Endodermal cell (in vitro differentiated cells): ENCODE measurements around the gene CD300LF. TPM values are rescaled to one million over a fixed set of nuclear protein-coding genes. Genes with fewer than 3 reads are reported as not detected.

Experiments used
- DNase-seq: peaks from one replicate; pipeline ENCODE4 v3.0.0-alpha.2; 2017
- H3K27ac ChIP-seq: 2 replicates; pipeline ENCODE4 v1.5.1; 2013; ENCODE audit warnings: mild to moderate bottlenecking, low read depth, low read length, moderate library complexity
- H3K27me3 ChIP-seq: 2 replicates; pipeline ENCODE4 v1.6.1; 2013; ENCODE audit warnings: mild to moderate bottlenecking, low read length, moderate library complexity; ENCODE audit not compliant: insufficient read depth, control insufficient read depth, poor library complexity, severe bottlenecking
- H3K36me3 ChIP-seq: 2 replicates; pipeline ENCODE4 v1.7.0; 2013; ENCODE audit warnings: mild to moderate bottlenecking, low read length, moderate library complexity; ENCODE audit not compliant: control insufficient read depth, insufficient read depth
- H3K4me1 ChIP-seq: one replicate; pipeline ENCODE4 v1.7.0; 2013; ENCODE audit warnings: low read length; ENCODE audit not compliant: control insufficient read depth, insufficient read depth
- H3K4me3 ChIP-seq: 2 replicates; pipeline ENCODE4 v1.5.1; 2013; ENCODE audit warnings: mild to moderate bottlenecking, low read length, moderate library complexity
- H3K9ac ChIP-seq: 2 replicates; pipeline ENCODE4 v1.6.1; 2013; ENCODE audit warnings: mild to moderate bottlenecking, low read length, moderate library complexity; ENCODE audit not compliant: poor library complexity, severe bottlenecking; ENCODE audit errors: extremely low read depth
- H3K9me3 ChIP-seq: 2 replicates; pipeline ENCODE4 v1.6.1; 2013; ENCODE audit warnings: mild to moderate bottlenecking, low read length, moderate library complexity; ENCODE audit not compliant: control insufficient read depth
- H3K27ac Mint-ChIP-seq: 2 replicates; pipeline ENCODE4 v1.8.0; 2020; ENCODE audit warnings: mixed read lengths
- H3K27me3 Mint-ChIP-seq: 2 replicates; pipeline ENCODE4 v1.8.0; 2021; ENCODE audit warnings: mild to moderate bottlenecking, mixed read lengths; ENCODE audit not compliant: insufficient read depth
- H3K36me3 Mint-ChIP-seq: 2 replicates; pipeline ENCODE4 v1.8.0; 2020; ENCODE audit warnings: low read depth, mixed read lengths
- H3K4me1 Mint-ChIP-seq: 2 replicates; pipeline ENCODE4 v1.8.0; 2020; ENCODE audit warnings: mixed read lengths
- H3K4me3 Mint-ChIP-seq: 2 replicates; pipeline ENCODE4 v1.8.0; 2020; ENCODE audit warnings: mild to moderate bottlenecking, moderate library complexity, mixed read lengths
- H3K9me3 Mint-ChIP-seq: 2 replicates; pipeline ENCODE4 v1.8.0; 2020; ENCODE audit warnings: mild to moderate bottlenecking, mixed read lengths
- CTCF ChIP-seq: fragments of 200-600 bp; sonication (generic); conservative IDR thresholded peaks from 2 replicates; pipeline ENCODE4 v1.5.0; 2021; ENCODE audit warnings: antibody characterized with exemption, mild to moderate bottlenecking
- WGBS, 2 experiments: methylation state at CpG; one replicate each; pipeline versions ENCODE4 v1.1.5 to v1.1.7; 2013; ENCODE audit warnings: missing lambda C conversion rate in 2 of 2, mixed read lengths in 1 of 2; ENCODE audit not compliant: insufficient coverage in 1 of 2, insufficient read length in 1 of 2; 5-methylcytosine and 5-hydroxymethylcytosine counted together
- total RNA-seq, 2 donors: library from RNA; stranded (reverse); fragmentation: NEBNext Ultra II Directional in 1 of 2; extraction: Animal tissue kit (Norgen Biotek cat#: 25700) in 1 of 2; gene quantifications; 2 replicates in 1 of 2; 3 replicates in 1 of 2; pipeline ENCODE4 v1.2.1, GENCODE V29; 2021

Gene CD300LF
- total RNA-seq, 2 donors from 2014 or later: not detected

GRCh38 chr17:74671031-74671771 lies 41.5 kb downstream of the CD300LF start:
- DNase-seq: peak; percentile 100
- 7 to 16% methylated on average over 27 to 57 of the region's 57 CpGs for WGBS, 2 experiments
- Histone ChIP-seq H3K27me3 (peaks cover 94% of the 10 kb centered on the region), H3K27ac (no peak overlapping the region), H3K9ac (no peak overlapping the region), H3K9me3 (no peaks in the 10 kb centered on the region), H3K4me3 (peak overlapping the region; percentile 43), H3K36me3 (no peaks in the 10 kb centered on the region), H3K4me1 (no peaks in the 10 kb centered on the region)
- Mint-ChIP-seq H3K4me1 (peaks cover 2% of the 10 kb centered on the region), H3K36me3 (no peaks in the 10 kb centered on the region), H3K9me3 (no peaks in the 10 kb centered on the region), H3K27me3 (peaks cover 74% of the 10 kb centered on the region), H3K4me3 (no peak overlapping the region), H3K27ac (no peak overlapping the region)
- TF ChIP-seq CTCF: no peak

- 65 to 73% methylated on average over 4 to 6 of the region's 6 CpGs for WGBS, 2 experiments
- Mint-ChIP-seq H3K4me1 (peaks cover 2% of the 10 kb centered on the region), H3K27me3 (peaks cover 69% of the 10 kb centered on the region), H3K9me3 (no peaks in the 10 kb centered on the region), H3K36me3 (no peaks in the 10 kb centered on the region), H3K4me3 (no peak overlapping the region), H3K27ac (no peak overlapping the region)
- Histone ChIP-seq H3K9me3 (no peaks in the 10 kb centered on the region), H3K27me3 (peaks cover 87% of the 10 kb centered on the region), H3K36me3 (no peaks in the 10 kb centered on the region), H3K4me1 (no peaks in the 10 kb centered on the region), H3K4me3 (no peak overlapping the region), H3K27ac (no peak overlapping the region), H3K9ac (no peak overlapping the region)
- TF ChIP-seq CTCF: no peak
- DNase-seq: no peak
Observed at GRCh38 chr17:74670329-74670728, 42.4 kb downstream of the CD300LF start.

GRCh38 chr17:74663561-74663960 lies 49.2 kb downstream of the CD300LF start:
- Histone ChIP-seq H3K4me1 (no peaks in the 10 kb centered on the region), H3K27me3 (peaks cover 20% of the 10 kb centered on the region), H3K36me3 (no peaks in the 10 kb centered on the region), H3K27ac (no peak overlapping the region), H3K4me3 (no peak overlapping the region), H3K9me3 (no peaks in the 10 kb centered on the region), H3K9ac (no peak overlapping the region)
- peaks cover 2% of the 10 kb centered on the region for H3K4me1 Mint-ChIP-seq
- peaks cover 20% of the 10 kb centered on the region for H3K27me3 Mint-ChIP-seq
- TF ChIP-seq CTCF: no peak
- H3K9me3 Mint-ChIP-seq: no peaks in the 10 kb centered on the region
- H3K27ac Mint-ChIP-seq: no peak overlapping the region
- 71 to 100% methylated on average over 1 of the region's 3 CpGs for WGBS, 2 experiments
- no peak for DNase-seq
- no peaks in the 10 kb centered on the region for H3K36me3 Mint-ChIP-seq
- H3K4me3 Mint-ChIP-seq: no peak overlapping the region
